ENCODE data around the gene CHRDL2.
"Not testable (repeated sequence)": the region's sequence is repeated elsewhere in the genome, so short reads cannot be mapped to it uniquely, and the experiment has no call there.

The CHRDL2 gene

DNA sequence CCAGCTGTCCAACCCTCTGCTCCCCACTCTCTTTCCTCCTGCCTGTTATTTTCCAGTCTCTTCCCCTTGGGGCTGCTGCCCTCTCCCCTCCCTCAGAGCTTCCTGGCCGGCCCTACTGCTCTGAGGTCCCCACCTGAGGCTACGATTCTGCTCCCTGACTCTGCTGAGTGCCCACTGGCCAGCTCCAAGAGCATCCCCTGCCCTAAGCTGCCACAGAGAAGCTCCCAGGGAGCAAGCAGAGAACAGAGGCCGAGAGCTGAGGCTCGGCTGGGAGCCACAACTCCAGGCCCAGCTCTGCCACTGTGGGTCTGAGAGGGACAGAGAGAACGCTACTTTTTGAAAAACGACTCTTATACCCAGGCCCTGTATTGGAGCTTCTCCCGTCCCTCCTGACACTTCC lies 61.1 kb downstream of the CHRDL2 start:
- Mint-ChIP-seq H3K27me3 (ENCODE audit: low read depth) (no peaks in the 10 kb centered on the region), H3K4me3 (no peak overlapping the region), H3K9me3 (no peaks in the 10 kb centered on the region), H3K27ac (no peak overlapping the region), H3K4me1 (ENCODE audit: low read depth) (no peaks in the 10 kb centered on the region), H3K36me3 (ENCODE audit: low read depth) (no peaks in the 10 kb centered on the region)
- DNase-seq (ENCODE audit: low spot score), result no peak

DNA sequence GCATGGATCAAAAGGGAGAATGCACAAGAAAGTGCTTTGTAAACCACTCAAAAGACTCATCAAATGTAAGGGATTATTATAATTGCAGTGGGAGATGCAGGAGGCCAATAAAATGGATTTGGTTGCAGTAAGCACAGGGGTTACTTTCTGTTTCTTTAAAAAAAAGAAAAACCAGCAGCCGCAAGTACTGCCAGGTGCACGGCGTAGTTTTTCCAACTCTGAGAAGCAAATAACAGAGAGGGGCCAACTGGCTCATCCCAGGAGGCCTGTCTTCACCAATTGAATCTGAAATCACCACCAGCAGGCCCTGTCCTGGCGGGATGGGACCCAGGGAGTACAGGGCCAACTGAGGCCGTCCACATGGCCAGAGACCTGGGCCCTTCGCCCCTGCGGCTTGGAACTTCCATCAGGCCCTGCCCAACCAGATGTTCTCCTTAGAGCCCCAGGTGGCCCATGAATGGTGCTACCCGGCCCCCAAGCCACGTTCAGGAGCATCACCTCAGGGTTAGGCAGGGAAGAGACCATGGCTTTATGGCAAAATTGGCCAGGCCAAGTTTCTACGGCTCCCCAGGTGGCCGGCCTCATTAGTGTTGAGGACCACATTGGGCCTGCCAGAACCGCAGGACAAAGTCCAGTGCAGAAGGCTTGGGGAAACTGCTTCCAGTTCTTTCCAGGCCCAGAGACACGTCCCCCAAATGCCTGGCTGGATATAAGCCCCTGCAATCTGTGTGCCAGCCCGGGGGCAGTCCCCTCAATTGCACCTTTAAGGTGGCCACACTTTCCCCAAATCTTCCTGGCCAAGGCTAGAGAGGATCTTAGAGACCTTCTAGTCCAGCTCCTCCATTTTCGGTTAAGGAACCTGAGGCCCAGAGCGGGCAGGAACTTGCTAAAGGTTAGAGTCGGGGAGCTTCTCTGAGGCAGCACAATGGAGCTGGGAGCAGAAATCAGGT lies 61.7 kb downstream of the CHRDL2 start:
- Mint-ChIP-seq H3K4me3 (no peak overlapping the region), H3K4me1 (ENCODE audit: low read depth) (no peaks in the 10 kb centered on the region), H3K27me3 (ENCODE audit: low read depth) (no peaks in the 10 kb centered on the region), H3K9me3 (no peaks in the 10 kb centered on the region), H3K36me3 (ENCODE audit: low read depth) (no peaks in the 10 kb centered on the region), H3K27ac (no peak overlapping the region)
- no peak for DNase-seq (ENCODE audit: low spot score)

DNA sequence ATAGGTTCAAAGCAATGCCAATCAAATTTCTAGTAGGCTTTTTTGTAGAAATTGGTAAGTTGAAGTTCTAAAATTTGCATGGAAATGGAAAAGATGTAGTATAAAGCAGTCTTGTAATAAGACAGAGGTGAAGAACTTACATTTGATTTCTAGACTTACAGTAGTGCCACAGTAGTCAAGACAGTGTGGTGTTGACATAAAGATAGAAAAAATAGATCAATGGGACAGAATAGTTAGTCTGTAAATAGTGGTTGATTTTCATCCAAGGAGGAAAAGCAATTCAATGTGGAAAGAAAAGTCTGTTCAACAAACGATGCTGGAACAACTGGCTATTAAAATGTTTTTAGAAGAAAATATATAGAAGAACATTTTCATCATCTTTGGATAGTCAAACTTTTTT lies 67.9 kb downstream of the CHRDL2 start:
- H3K36me3 Mint-ChIP-seq (ENCODE audit: low read depth), result peaks cover 24% of the 10 kb centered on the region
- H3K9me3 Mint-ChIP-seq, result peaks cover 12% of the 10 kb centered on the region
- no peak for DNase-seq (ENCODE audit: low spot score)
- H3K4me1 Mint-ChIP-seq (ENCODE audit: low read depth), result no peaks in the 10 kb centered on the region
- H3K27me3 Mint-ChIP-seq (ENCODE audit: low read depth), result no peaks in the 10 kb centered on the region
- H3K4me3 Mint-ChIP-seq, result no peak overlapping the region
- H3K27ac Mint-ChIP-seq, result no peak overlapping the region

DNA sequence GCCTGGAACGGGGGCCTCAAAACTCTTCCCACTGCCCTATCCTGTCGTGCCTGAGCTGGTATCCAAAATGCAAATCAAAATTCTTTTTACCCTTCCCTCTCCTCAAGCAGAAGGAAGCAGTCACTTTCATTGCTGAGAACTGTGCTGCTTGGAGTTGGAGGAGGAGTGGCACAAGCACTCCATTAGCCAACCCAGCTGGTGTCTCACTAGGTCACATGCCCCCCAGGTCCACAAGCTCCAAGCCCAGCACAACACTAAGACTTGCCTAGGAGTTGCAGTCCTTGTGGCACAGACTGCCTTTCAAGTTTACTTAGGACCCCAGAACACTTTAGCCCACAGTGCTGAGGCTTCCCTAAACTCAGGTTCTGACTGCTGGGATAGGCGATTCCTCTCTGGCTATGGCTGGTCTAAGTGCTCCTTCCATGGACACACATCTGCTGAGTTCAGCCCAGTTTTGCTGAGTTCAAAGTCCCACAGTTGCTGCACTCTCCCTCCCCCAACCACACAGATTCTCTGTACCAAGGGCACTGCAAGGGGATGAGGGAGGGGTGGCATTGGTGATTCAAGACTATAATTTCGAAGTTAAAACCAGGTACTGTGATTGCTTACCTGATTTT lies 68.6 kb downstream of the CHRDL2 start:
- Mint-ChIP-seq H3K36me3 (ENCODE audit: low read depth) (peaks cover 29% of the 10 kb centered on the region), H3K27me3 (ENCODE audit: low read depth) (no peaks in the 10 kb centered on the region), H3K27ac (no peak overlapping the region), H3K4me1 (ENCODE audit: low read depth) (no peaks in the 10 kb centered on the region), H3K9me3 (peaks cover 16% of the 10 kb centered on the region), H3K4me3 (no peak overlapping the region)
- DNase-seq (ENCODE audit: low spot score), result no peak

DNA sequence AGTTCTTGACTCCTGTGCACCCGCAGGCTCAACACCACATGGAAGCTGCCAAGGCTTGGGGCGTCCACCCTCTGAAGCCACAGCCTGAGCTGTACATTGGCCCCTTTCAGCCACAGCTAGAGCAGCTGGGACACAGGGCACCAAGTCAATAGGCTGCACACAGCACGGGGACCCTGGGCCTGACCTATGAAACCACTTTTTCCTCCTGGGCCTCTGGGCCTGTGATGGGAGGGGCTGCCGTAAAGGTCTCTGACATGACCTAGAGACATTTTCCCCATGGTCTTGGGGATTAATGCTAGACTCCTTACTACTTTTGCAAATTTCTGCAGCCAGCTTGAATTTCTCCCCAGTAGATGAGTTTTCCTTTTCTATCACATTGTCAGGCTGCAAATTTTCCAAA lies 72.1 kb downstream of the CHRDL2 start:
- H3K4me3 Mint-ChIP-seq; H3K27me3 Mint-ChIP-seq (ENCODE audit: low read depth); H3K4me1 Mint-ChIP-seq (ENCODE audit: low read depth); H3K27ac Mint-ChIP-seq; DNase-seq (ENCODE audit: low spot score): not testable (repeated sequence)
- peaks cover 16% of the 10 kb centered on the region for H3K9me3 Mint-ChIP-seq
- H3K36me3 Mint-ChIP-seq (ENCODE audit: low read depth), result peaks cover 35% of the 10 kb centered on the region

DNA sequence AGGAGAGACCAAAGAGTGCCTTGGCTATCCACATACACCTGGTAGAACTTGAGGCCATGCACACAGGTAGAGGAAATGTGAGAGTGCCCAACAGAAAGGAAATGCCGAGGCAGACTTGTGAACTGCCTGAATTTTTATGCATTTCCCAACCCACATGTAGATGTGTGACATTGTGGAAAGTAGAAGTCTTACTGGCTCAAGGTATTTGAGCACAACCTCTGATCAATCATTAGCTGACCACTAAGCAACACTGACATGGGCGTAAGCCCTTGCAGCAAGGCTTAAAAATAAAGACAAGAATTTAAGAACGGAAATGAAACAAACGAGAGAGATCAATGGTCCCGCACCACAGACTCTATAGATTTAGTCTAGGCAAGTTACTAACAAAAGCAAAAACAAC lies 76.2 kb downstream of the CHRDL2 start:
- Mint-ChIP-seq H3K27me3 (ENCODE audit: low read depth) (no peaks in the 10 kb centered on the region), H3K9me3 (peaks cover 16% of the 10 kb centered on the region), H3K36me3 (ENCODE audit: low read depth) (peaks cover 57% of the 10 kb centered on the region), H3K27ac (no peak overlapping the region), H3K4me1 (ENCODE audit: low read depth) (no peaks in the 10 kb centered on the region), H3K4me3 (no peak overlapping the region)
- DNase-seq (ENCODE audit: low spot score), result no peak

DNA sequence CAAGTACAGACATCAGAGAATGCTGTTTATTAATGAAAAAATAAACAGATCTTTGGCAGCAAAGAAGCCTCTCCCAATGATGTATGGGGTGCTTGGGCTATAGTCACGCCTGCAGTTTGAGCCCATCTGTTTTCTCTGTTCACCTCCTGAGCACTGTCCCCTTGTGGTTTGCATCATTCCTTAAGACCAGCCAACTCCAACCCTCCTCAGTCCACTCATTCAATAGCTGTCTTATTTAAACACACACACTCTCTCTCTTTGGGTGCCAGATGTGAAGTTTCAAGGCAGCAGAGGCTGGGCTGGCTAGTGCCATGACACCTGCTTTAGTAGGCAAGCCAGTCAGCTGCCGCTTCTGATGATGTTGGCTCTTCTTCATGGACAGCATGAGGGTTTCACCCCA lies 80.7 kb downstream of the CHRDL2 start:
- peaks cover 40% of the 10 kb centered on the region for H3K36me3 Mint-ChIP-seq (ENCODE audit: low read depth)
- DNase-seq (ENCODE audit: low spot score), result no peak
- H3K27me3 Mint-ChIP-seq (ENCODE audit: low read depth), result no peaks in the 10 kb centered on the region

DNA sequence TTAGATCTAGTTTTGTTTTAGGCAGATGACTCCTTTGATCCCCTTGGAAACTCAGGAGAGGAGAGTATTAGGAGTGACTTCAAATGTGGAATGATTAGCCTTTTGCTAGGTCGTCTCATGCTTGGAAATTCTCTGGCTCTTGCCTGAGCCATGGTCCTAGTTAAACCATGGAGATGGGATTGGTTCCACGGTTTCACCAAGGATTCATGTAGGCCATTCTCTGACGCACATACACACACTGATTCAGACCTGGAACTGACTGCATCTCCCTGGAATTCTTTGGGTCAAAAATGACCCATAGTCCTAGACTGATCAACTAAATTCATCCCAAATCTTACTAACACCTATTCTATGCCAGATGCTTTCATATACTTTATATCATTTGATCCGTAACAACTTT lies 82.3 kb downstream of the CHRDL2 start:
- Mint-ChIP-seq H3K4me3 (no peak overlapping the region), H3K27ac (no peak overlapping the region), H3K36me3 (ENCODE audit: low read depth) (peaks cover 41% of the 10 kb centered on the region), H3K9me3 (no peaks in the 10 kb centered on the region), H3K27me3 (ENCODE audit: low read depth) (no peaks in the 10 kb centered on the region), H3K4me1 (ENCODE audit: low read depth) (no peaks in the 10 kb centered on the region)
- no peak for DNase-seq (ENCODE audit: low spot score)

More for the DNA sequence above, 80.7 kb downstream of the CHRDL2 start:
- Mint-ChIP-seq H3K4me3 (no peak overlapping the region), H3K4me1 (ENCODE audit: low read depth) (no peaks in the 10 kb centered on the region), H3K27ac (no peak overlapping the region), H3K9me3 (no peaks in the 10 kb centered on the region)

DNA sequence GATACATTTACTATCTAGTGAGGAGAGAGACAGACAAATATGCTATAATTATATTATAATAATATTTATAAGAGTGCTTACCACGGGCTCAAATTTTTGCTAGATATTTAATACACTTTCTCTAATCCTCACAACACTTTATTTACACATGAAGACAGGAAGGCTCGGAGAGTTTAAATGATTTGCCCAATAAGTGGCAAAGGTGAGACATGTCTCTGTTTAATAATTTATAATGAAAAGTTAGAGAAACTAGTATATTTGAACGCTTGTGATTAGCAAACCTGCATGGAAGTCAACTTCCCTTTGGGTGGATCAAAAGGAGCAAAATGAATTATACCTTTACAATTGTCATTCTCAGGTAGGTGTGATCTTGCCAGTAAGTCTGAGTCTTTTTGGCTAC lies 83.4 kb downstream of the CHRDL2 start:
- H3K4me1 Mint-ChIP-seq (ENCODE audit: low read depth), result no peaks in the 10 kb centered on the region
- H3K36me3 Mint-ChIP-seq (ENCODE audit: low read depth), result peaks cover 44% of the 10 kb centered on the region
- H3K9me3 Mint-ChIP-seq, result no peaks in the 10 kb centered on the region
- H3K27me3 Mint-ChIP-seq (ENCODE audit: low read depth), result no peaks in the 10 kb centered on the region
- no peak for DNase-seq (ENCODE audit: low spot score)
- no peak overlapping the region for H3K4me3 Mint-ChIP-seq
- no peak overlapping the region for H3K27ac Mint-ChIP-seq

DNA sequence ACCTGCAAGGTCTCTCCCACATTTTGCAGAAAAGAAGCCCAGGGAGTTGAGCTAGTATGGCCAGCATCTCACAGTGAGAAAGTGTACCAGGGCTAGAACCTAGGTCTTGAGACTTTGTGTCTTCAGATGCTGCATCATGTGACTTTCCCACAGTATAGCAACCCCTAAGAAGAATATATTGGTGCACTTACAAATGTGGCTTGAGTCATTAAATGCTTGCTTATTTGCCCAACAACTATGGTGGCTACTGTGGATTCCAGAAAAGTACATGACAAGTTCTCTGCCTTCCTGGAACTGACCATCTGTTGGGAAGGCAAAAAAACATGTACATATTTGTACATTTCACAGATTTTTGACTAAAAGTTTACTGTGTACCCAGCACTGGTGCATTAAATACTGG lies 83.8 kb downstream of the CHRDL2 start:
- Mint-ChIP-seq H3K9me3 (no peaks in the 10 kb centered on the region), H3K27ac (no peak overlapping the region), H3K4me3 (no peak overlapping the region), H3K27me3 (ENCODE audit: low read depth) (no peaks in the 10 kb centered on the region), H3K36me3 (ENCODE audit: low read depth) (peaks cover 45% of the 10 kb centered on the region), H3K4me1 (ENCODE audit: low read depth) (no peaks in the 10 kb centered on the region)
- DNase-seq (ENCODE audit: low spot score), result no peak

DNA sequence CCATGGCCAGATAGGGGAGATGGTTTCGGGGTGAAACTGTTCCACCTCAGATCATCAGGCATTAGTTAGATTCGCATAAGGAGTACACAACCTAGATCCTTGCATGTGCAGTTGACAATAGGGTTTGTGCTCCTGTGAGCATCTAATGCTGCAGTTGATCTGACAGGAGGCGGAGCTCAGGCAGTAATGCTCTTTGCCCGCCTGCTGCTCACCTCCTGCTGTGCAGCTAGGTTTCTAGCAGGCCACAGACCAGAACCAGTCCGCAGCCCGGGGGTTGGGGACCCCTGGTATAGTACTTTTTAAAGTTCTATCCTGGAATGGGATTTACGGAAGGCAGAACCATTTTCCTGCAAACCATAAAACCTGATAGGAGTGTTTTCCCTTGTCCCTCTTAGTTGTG lies 84.3 kb downstream of the CHRDL2 start:
- H3K27ac Mint-ChIP-seq, result no peak overlapping the region
- H3K4me1 Mint-ChIP-seq (ENCODE audit: low read depth), result no peaks in the 10 kb centered on the region
- DNase-seq (ENCODE audit: low spot score), result no peak
- H3K27me3 Mint-ChIP-seq (ENCODE audit: low read depth), result no peaks in the 10 kb centered on the region
- no peaks in the 10 kb centered on the region for H3K9me3 Mint-ChIP-seq
- H3K4me3 Mint-ChIP-seq, result no peak overlapping the region
- H3K36me3 Mint-ChIP-seq (ENCODE audit: low read depth), result peaks cover 46% of the 10 kb centered on the region
